Endothelial cell of umbilical vein (primary cell): ENCODE results near the gene NUDCD3. TPM values are rescaled to one million over a fixed set of nuclear protein-coding genes. Genes with fewer than 3 reads are reported as not detected.

Source experiments
- BruUV-seq: library from RNA; stranded (reverse); fragments of 400-500 nt; replicated peaks from 2 replicates; lab custom pipeline; 2021; lab: Mats Ljungman, UMichigan
- CTCF ChIA-PET: fragments of 300-600, 350-600 bp; sonication (Branson Sonifier 250); formaldehyde crosslinking; loops from one replicate; lab custom pipeline; 2021; ENCODE audit warnings: antibody characterized with exemption, inconsistent platforms; lab: Charles Lee
- POLR2A ChIA-PET: fragments of 300-600, 350-600 bp; sonication (Branson Sonifier 250); formaldehyde crosslinking; loops from one replicate; lab custom pipeline; 2021; ENCODE audit warnings: antibody characterized with exemption, inconsistent platforms; lab: Charles Lee
- DNase-seq: peaks from one replicate; pipeline ENCODE4 v3.0.0-alpha.2; 2011; ENCODE audit warnings: low read depth, low spot score
- FAIRE-seq: peaks from 2 replicates; lab custom pipeline; 2011; peaks lifted over from hg19 to GRCh38; lab: Jason Lieb, UNC
- H2AFZ ChIP-seq: 2 replicates; pipeline ENCODE4 v1.6.0; 2012; ENCODE audit warnings: low read depth, low read length, control low read depth, inconsistent platforms
- H3K27ac ChIP-seq: 2 replicates; pipeline ENCODE4 v1.5.1; 2011; ENCODE audit warnings: low read depth, mild to moderate bottlenecking, control low read depth, low read length, moderate library complexity; ENCODE audit not compliant: insufficient read depth
- H3K27me3 ChIP-seq, 2 experiments: 2 replicates each; pipeline versions ENCODE4 v1.6.0 to v1.6.1; 2011; ENCODE audit warnings: low read length in 2 of 2, mixed read lengths in 1 of 2; ENCODE audit not compliant: control insufficient read depth in 2 of 2, insufficient read depth in 2 of 2
- H3K36me3 ChIP-seq, 2 experiments: 2 replicates in 1 of 2; 3 replicates in 1 of 2; pipeline ENCODE4 v1.5.1; 2011; ENCODE audit warnings: low read length in 2 of 2, mild to moderate bottlenecking in 1 of 2, moderate library complexity in 1 of 2; ENCODE audit not compliant: control insufficient read depth in 2 of 2, insufficient read depth in 2 of 2; ENCODE audit errors: extremely low read depth in 1 of 2
- H3K4me1 ChIP-seq: 3 replicates; pipeline ENCODE4 v1.5.1; 2011; ENCODE audit warnings: mild to moderate bottlenecking, low read length; ENCODE audit not compliant: control insufficient read depth, insufficient read depth; ENCODE audit errors: extremely low read depth
- H3K4me2 ChIP-seq: 2 replicates; pipeline ENCODE4 v1.6.1; 2011; ENCODE audit warnings: low read length, control low read depth, mixed read lengths; ENCODE audit not compliant: insufficient read depth
- H3K4me3 ChIP-seq, 3 experiments: fragments of 200-600 bp in 1 of 3; sonication (generic), shearing (Covaris generic) in 1 of 3; replicated peaks in 1 of 3; 2 replicates each; pipeline ENCODE4 v1.5.1; 2011 to 2016; ENCODE audit warnings: control low read depth in 3 of 3, low read length in 3 of 3, mild to moderate bottlenecking in 2 of 3, inconsistent platforms in 1 of 3, low read depth in 1 of 3, moderate library complexity in 1 of 3; ENCODE audit not compliant: insufficient read depth in 1 of 3
- H3K79me2 ChIP-seq: 2 replicates; pipeline ENCODE4 v1.6.0; 2012; ENCODE audit warnings: low read length, inconsistent platforms; ENCODE audit not compliant: control insufficient read depth, insufficient read depth
- H3K9ac ChIP-seq: replicated peaks from 2 replicates; pipeline ENCODE3; 2011; ENCODE audit warnings: low read length, control low read depth; ENCODE audit not compliant: insufficient read depth; ENCODE audit errors: extremely low read depth
- H3K9me1 ChIP-seq: replicated peaks from 3 replicates; pipeline ENCODE4 v1.6.0; 2011; ENCODE audit warnings: mild to moderate bottlenecking, low read length; ENCODE audit not compliant: control insufficient read depth, insufficient read depth; ENCODE audit errors: extremely low read depth
- H3K9me3 ChIP-seq: replicated peaks from 2 replicates; pipeline ENCODE4 v1.5.1; 2012; ENCODE audit warnings: low read length, inconsistent platforms; ENCODE audit not compliant: control insufficient read depth, insufficient read depth
- H4K20me1 ChIP-seq: replicated peaks from 2 replicates; pipeline ENCODE3; 2011; ENCODE audit warnings: mild to moderate bottlenecking, low read length; ENCODE audit not compliant: control insufficient read depth, insufficient read depth; ENCODE audit errors: extremely low read depth
- CTCF ChIP-seq, 2 donors: IDR thresholded peaks; 1 replicate in 1 of 2; 2 replicates in 1 of 2; pipeline ENCODE4 v1.5.1; 2011; ENCODE audit warnings: low read length in 2 of 2, mild to moderate bottlenecking in 2 of 2, moderate library complexity in 2 of 2, control low read depth in 1 of 2, inconsistent platforms in 1 of 2, low read depth in 1 of 2; ENCODE audit not compliant: insufficient read depth in 1 of 2; ENCODE audit errors: extremely low read depth in 1 of 2
- EZH2 ChIP-seq: IDR thresholded peaks from 2 replicates; pipeline ENCODE4 v1.6.1; 2012; ENCODE audit warnings: borderline replicate concordance, low read depth, mild to moderate bottlenecking, moderate library complexity, low read length, inconsistent platforms; ENCODE audit not compliant: severe bottlenecking
- FOS ChIP-seq: IDR thresholded peaks from 2 replicates; pipeline ENCODE4 v1.6.1; 2011; ENCODE audit warnings: mild to moderate bottlenecking, low read length, moderate library complexity, borderline replicate concordance; ENCODE audit not compliant: insufficient read depth
- GATA2 ChIP-seq: IDR thresholded peaks from 2 replicates; pipeline ENCODE4 v1.7.0; 2011; ENCODE audit warnings: low read depth, mild to moderate bottlenecking, moderate library complexity, mixed read lengths, low read length; ENCODE audit not compliant: insufficient read length, insufficient read depth
- JUN ChIP-seq: IDR thresholded peaks from 2 replicates; pipeline ENCODE4 v1.6.1; 2011; ENCODE audit warnings: borderline replicate concordance, low read depth; ENCODE audit not compliant: insufficient read length, insufficient read depth
- MAX ChIP-seq: IDR thresholded peaks from 2 replicates; pipeline ENCODE4 v1.6.1; 2011; ENCODE audit not compliant: insufficient read depth, insufficient read length
- MYC ChIP-seq: IDR thresholded peaks from one replicate; pipeline ENCODE4 v1.6.1; 2011; ENCODE audit warnings: mild to moderate bottlenecking, low read depth, low read length
- POLR2A ChIP-seq: IDR thresholded peaks from 2 replicates; pipeline ENCODE4 v1.6.1; 2012; ENCODE audit warnings: low read depth, mild to moderate bottlenecking, control low read depth, low read length
- POLR2AphosphoS5 ChIP-seq: IDR thresholded peaks from 2 replicates; pipeline ENCODE4 v1.6.1; 2012; ENCODE audit warnings: low read depth, mild to moderate bottlenecking, control low read depth, low read length, moderate library complexity; ENCODE audit not compliant: insufficient read depth
- dilution Hi-C: fragments of 300-500 bp; cut with MboI; formaldehyde crosslinking; loops from one replicate; pipeline ENCODE4 v1.15.0; 2019; ENCODE audit warnings: low sequenced_read_pairs; ENCODE audit not compliant: extremely low pct_ligation_motif_present
- intact Hi-C: fragments of 100-400 bp; cut with micrococcal nuclease; formaldehyde crosslinking; loops from one replicate; pipeline ENCODE4 v1.10.0; 2022
- polyA plus RNA-seq, 4 experiments: library from polyadenylated mRNA; depleted of rRNA in 3 of 4; stranded (reverse) in 3 of 4; unstranded in 1 of 4; fragments of >200 nt; gene quantifications; 2 replicates each; pipeline versions ENCODE4 v1.2.1 to v1.2.3, GENCODE V29; 2011 to 2012; ENCODE audit warnings: missing spikeins in 1 of 4
- total RNA-seq: library from RNA; stranded (reverse); gene quantifications from 2 replicates; pipeline ENCODE4 v1.2.3, GENCODE V29; 2021

NUDCD3 gene
- total and polyA plus RNA-seq, 2 donors (not counting 3 experiments of a cell fraction or from before 2014, with no cell fraction given): 50.6 to 137 TPM

GRCh38 chr7:44531421-44532380, 41.2 kb upstream of the NUDCD3 start:
- dilution Hi-C loops (no loop called here), intact Hi-C loops (no loop called here)
- DNase-seq (no peak), FAIRE-seq (no peak)
- Histone ChIP-seq H3K27ac (no peak overlapping the region), H3K4me1 (no peaks in the 10 kb centered on the region), H3K9me3 (no peaks in the 10 kb centered on the region), H3K9me1 (no peaks in the 10 kb centered on the region), H3K79me2 (no peaks in the 10 kb centered on the region), H4K20me1 (no peaks in the 10 kb centered on the region), H3K4me3 (no peak overlapping the region), H2AFZ (no peak overlapping the region), H3K36me3 (no peaks in the 10 kb centered on the region), H3K9ac (no peak overlapping the region), H3K27me3 (no peaks in the 10 kb centered on the region), H3K4me2 (no peak overlapping the region)
- ChIA-PET CTCF (no interaction called here), POLR2A (no interaction called here)
- BruUV-seq: no TSS peak
- no peak for TF ChIP-seq GATA2
- no peak for TF ChIP-seq MAX
- no peak for TF ChIP-seq POLR2AphosphoS5
- TF ChIP-seq JUN: no peak
- TF ChIP-seq MYC: no peak
- no peak for TF ChIP-seq POLR2A
- TF ChIP-seq CTCF (IDR thresholded peaks at IDR 0.05; ENCODE audit: extremely low read depth in 1 of 2, insufficient read depth in 1 of 2, low read depth in 1 of 2, low read length in 2 of 2): no peak
- TF ChIP-seq EZH2: no peak
- TF ChIP-seq FOS: no peak
